T-helper 2 cell (primary cell): ENCODE data around the gene HYAL1.

ENCODE experiments used
- DNase-seq, 5 experiments: peaks; one replicate each; pipeline versions ENCODE4 v3.0.0 to v3.0.0-alpha.2; 2012 to 2022
- total RNA-seq, 2 donors: gene quantifications; one replicate each; lab custom pipeline; 2026; lab: John Stamatoyannopoulos, UW

Gene HYAL1, protein sequence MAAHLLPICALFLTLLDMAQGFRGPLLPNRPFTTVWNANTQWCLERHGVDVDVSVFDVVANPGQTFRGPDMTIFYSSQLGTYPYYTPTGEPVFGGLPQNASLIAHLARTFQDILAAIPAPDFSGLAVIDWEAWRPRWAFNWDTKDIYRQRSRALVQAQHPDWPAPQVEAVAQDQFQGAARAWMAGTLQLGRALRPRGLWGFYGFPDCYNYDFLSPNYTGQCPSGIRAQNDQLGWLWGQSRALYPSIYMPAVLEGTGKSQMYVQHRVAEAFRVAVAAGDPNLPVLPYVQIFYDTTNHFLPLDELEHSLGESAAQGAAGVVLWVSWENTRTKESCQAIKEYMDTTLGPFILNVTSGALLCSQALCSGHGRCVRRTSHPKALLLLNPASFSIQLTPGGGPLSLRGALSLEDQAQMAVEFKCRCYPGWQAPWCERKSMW
- total RNA-seq = 0 to 0.40 reads per million in 2 donors

- DNase-seq = no peak
Observed at GRCh38 chr3:50303013-50303815, at the start of gene HYAL1. TSS of gene HYAL1 (minus strand) at chr3:50303574. CDS start at chr3:50302956, 618 bp downstream.

- peak in 1 of 5 experiments; percentile 44 for DNase-seq
Observed at GRCh38 chr3:50352781-50353180, 49.4 kb upstream of the HYAL1 start.

- no peak for DNase-seq
Observed at GRCh38 chr3:50351323-50351697, 47.9 kb upstream of the HYAL1 start.

DNA sequence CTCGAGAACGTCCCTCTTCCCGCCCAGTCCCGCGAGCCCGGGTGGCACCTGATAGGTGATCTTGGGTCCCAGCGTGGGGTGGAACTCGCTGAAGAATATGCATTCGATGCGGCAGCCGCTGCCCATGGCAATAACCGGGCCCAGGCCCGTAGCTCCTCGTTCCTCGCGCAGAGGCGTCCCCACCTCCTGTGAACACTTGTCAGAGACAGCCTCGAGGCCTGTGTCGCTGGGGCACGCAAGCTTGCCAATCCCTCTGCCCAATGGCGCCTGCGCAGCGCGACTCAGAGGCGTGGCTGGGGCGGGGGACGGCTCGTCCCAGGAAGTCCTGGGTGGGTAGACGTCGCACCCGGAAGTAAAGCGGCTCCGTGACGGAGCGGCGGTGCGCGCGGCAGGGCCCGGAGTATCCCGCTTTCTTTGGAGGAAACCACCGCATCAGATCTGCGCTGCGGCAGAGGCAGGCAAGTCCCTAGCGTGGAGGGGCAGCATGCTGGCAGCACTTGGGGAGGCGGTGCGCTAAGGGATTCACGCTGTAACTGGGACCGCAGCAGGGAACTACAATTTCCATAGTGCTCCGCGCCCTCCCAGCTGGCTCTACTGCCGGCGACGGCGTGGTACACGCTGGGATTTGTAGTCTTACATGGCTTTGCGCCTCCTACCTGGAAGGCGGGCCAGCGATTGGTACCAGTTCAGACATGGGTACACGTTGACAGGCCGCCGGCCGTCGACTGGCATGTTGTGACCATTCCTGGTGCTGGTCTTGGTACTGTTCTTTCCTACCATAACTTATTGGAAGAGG, 47.4 kb upstream of the HYAL1 start, which contains the start of the genes CYB561D2 and NPRL2:
Gene CYB561D2, plus strand, starts transcription at position 336 of the 796 bp plus-strand sequence. CDS start 572 bp downstream, outside the sequence.
Gene NPRL2, minus strand, starts transcription at position 249 of the 796 bp plus-strand sequence. Its CDS starts 123 bp downstream, at position 126.
- peak; percentile 97 to 99 (median 99) for DNase-seq

GRCh38 chr3:50350213-50350526, 46.8 kb upstream of the HYAL1 start:
- DNase-seq = no peak

- DNase-seq = peak; percentile 48 to 82 (median 64)
Observed at GRCh38 chr3:50347187-50347813, 43.9 kb upstream of the HYAL1 start.

GRCh38 chr3:50345586-50346234, 42.3 kb upstream of the HYAL1 start, which contains the start of gene ZMYND10:
TSS of gene ZMYND10 (minus strand) at chr3:50345732. CDS start at chr3:50345579, 153 bp downstream.
- peak; percentile 54 to 80 (median 64) for DNase-seq

- no peak for DNase-seq
Observed at GRCh38 chr3:50345008-50345407, 41.6 kb upstream of the HYAL1 start.

GRCh38 chr3:50342813-50343633, 39.6 kb upstream of the HYAL1 start:
- DNase-seq = no peak

- no peak for DNase-seq
Observed at GRCh38 chr3:50341996-50342650, 38.7 kb upstream of the HYAL1 start.

DNA sequence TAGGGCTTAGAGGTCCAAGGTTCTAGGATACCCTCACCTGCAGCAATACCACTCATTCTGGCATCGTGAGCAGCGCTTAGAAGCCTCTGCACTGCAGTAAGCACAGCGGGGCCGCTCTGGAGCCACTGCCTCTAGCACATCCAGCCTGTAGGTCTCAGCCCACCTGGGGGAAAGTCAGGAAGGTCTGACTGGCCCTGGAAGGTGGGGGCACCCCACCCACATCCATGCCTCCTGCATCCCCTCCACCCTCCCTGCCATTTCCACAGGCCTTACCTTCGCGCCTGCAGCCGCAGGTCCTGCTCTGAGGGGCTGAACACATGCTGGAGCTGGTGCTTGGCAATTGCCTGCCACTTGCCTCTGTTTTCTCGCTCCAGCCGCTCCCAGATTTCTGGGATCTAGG, 38.2 kb upstream of the HYAL1 start:
- DNase-seq = peak in 2 of 5 experiments; percentile 27 to 46

GRCh38 chr3:50340448-50341329, 37.3 kb upstream of the HYAL1 start, which contains the start of gene RASSF1:
TSS of gene RASSF1 (minus strand) at chr3:50340836. CDS start at chr3:50340805, 31 bp downstream.
- DNase-seq = peak; percentile 42 to 88 (median 51)

- DNase-seq = no peak
Observed at GRCh38 chr3:50340147-50340447, 36.7 kb upstream of the HYAL1 start.

- no peak for DNase-seq
Observed at GRCh38 chr3:50339485-50340146, 36.2 kb upstream of the HYAL1 start.

DNA sequence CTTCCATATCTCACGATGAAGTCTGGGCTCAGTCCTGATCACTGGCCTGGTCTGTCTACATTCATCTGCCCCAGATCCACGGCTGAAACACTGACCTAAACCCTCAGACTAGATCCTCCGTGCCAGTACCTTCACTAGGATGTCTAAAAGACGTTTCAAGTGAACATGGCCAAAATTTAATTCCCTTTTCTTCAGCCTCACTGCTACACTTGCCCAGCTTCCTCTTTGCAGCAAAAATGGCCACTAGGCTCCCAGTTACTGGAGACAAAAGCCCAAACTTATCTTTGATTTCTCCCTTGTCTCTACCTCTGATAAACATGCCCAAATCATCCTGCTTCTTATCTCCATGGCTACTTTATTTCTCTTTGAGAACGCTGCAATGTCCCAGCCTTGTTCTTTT, 35.6 kb upstream of the HYAL1 start:
- DNase-seq = no peak

DNA sequence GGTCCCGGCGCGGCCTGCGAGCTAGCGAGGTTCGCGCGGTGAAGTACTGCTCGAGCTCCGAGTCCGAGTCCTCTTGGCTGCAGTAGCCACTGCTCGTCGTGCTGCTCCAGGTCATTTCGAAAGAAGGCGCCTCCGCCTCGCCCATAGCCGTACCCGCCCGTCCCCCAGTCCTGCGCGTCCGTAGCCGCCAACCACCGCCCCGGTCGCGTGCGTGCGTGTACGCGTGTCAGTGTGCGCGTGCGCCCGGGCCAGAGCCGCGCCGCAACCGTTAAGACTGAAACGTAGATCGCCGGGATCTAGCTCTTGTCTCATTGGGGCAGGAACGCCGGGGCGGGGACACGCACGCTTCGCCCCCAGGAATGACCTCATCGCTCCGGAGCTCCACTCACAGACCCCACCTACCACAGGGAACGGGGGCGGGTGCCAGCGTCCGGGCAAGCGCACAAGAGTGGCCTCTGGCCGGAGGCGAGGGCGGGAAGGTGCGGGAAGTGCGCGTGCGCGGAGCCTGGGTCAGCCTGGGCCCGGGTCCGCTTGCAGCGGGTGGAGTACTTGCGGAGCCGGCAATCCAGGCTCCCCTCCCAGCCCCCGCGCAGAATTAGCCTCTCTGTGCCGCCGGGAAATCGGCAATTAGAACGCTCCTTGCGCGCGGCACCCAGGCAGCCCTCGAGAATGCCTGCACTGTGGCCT, 33.9 kb upstream of the HYAL1 start:
- DNase-seq = peak; percentile 81 to 99 (median 93)

- DNase-seq = no peak
Observed at GRCh38 chr3:50336452-50337174, 33.2 kb upstream of the HYAL1 start.
